Gastroesophageal sphincter (tissue), 3 donors: Measurements from ENCODE around the gene LIM2.

Experiments used
- CTCF ChIP-seq, 4 experiments: fragments of 200-600 bp in 2 of 4; fragments of 450-650 bp in 2 of 4; sonication (generic) in 1 of 4; IDR thresholded peaks; one replicate each; pipeline ENCODE4 v1.5.1; 2017 to 2019; ENCODE audit warnings: antibody characterized with exemption in 4 of 4, mild to moderate bottlenecking in 2 of 4, moderate library complexity in 2 of 4
- EP300 ChIP-seq: sonication (generic); formaldehyde crosslinking; IDR thresholded peaks from one replicate; pipeline ENCODE4 v1.6.1; 2017; ENCODE audit warnings: antibody characterized with exemption, mild to moderate bottlenecking
- POLR2A ChIP-seq, 2 donors: fragments of 450-650 bp; IDR thresholded peaks; one replicate each; pipeline ENCODE4 v1.6.1; 2017; ENCODE audit warnings: antibody characterized with exemption in 2 of 2, mild to moderate bottlenecking in 2 of 2, moderate library complexity in 1 of 2
- POLR2AphosphoS5 ChIP-seq: sonication (generic); formaldehyde crosslinking; IDR thresholded peaks from one replicate; pipeline ENCODE4 v1.6.1; 2017; ENCODE audit warnings: antibody characterized with exemption

- TF ChIP-seq EP300 (no peak), CTCF (IDR thresholded peaks at IDR 0.05) (no peak), POLR2A (IDR thresholded peaks at IDR 0.05) (no peak), POLR2AphosphoS5 (no peak)
These were observed 33.6 kb downstream of the LIM2 start for GRCh38 chr19:51354103-51354741.
